Measurements from ENCODE around the gene ATP5PD. TPM values are rescaled to one million over a fixed set of nuclear protein-coding genes. Genes with fewer than 3 reads are reported as not detected.
A peak's percentile ranks its signal among the peaks of the same experiment; 100 is the strongest.

The ATP5PD gene
- total RNA-seq, 1 donor from 2014 or later, result 153 TPM

DNA sequence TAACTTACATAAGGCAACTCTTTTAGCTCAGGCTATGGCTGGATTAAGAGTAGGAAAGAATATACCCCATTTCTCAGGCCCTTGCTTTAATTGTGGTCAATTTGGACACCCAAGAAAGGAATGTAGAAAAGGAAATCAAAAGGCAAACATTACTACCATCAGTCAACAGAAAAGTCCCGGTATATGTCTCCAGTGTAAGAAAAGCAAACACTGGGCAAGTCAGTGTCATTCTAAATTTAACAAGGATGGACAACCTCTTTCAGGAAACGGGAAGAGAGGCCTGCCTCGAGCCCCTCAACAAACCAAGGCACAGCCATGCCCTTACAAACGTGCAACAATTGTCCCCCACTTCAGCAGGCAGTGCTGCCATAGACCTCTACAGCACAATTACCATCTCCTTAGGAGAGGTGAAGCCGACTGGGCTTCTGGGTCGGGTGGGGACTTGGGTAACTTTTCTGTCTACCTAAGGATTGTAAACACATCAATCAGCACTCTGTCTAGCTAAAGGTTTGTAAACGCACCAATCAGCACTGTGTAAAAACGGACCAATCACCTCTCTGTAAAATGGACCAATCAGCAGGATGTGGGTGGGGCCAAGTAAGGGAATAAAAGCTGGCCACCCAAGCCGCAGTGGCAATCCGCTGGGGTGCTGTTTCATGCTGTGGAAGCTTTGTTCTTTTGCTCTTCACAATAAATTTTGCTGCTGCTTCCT lies 21.9 kb downstream of the ATP5PD start:
- Mint-ChIP-seq H3K36me3 (peaks cover 30% of the 10 kb centered on the region), H3K4me1 (peaks cover 11% of the 10 kb centered on the region), H3K4me3 (no peak overlapping the region), H3K9me3 (peaks cover 18% of the 10 kb centered on the region), H3K27me3 (ENCODE audit: low read depth) (no peaks in the 10 kb centered on the region), H3K27ac (no peak overlapping the region)
- TF ChIP-seq CTCF (IDR thresholded peaks at IDR 0.05; ENCODE audit: unreplicated experiment), result no peak
- no peak for DNase-seq (ENCODE audit: low spot score in 2 of 2, unreplicated experiment in 2 of 2)

- H3K27me3 Mint-ChIP-seq (ENCODE audit: low read depth), result no peaks in the 10 kb centered on the region
- no peak for DNase-seq (ENCODE audit: low spot score in 2 of 2, unreplicated experiment in 2 of 2)
- TF ChIP-seq CTCF (IDR thresholded peaks at IDR 0.05; ENCODE audit: unreplicated experiment), result no peak
- peaks cover 15% of the 10 kb centered on the region for H3K4me1 Mint-ChIP-seq
- peaks cover 35% of the 10 kb centered on the region for H3K36me3 Mint-ChIP-seq
- H3K27ac Mint-ChIP-seq, result peak overlapping the region; percentile 85
- no peak overlapping the region for H3K4me3 Mint-ChIP-seq
- no peaks in the 10 kb centered on the region for H3K9me3 Mint-ChIP-seq
These were observed 26.2 kb downstream of the ATP5PD start for GRCh38 chr17:75020331-75021110.

DNA sequence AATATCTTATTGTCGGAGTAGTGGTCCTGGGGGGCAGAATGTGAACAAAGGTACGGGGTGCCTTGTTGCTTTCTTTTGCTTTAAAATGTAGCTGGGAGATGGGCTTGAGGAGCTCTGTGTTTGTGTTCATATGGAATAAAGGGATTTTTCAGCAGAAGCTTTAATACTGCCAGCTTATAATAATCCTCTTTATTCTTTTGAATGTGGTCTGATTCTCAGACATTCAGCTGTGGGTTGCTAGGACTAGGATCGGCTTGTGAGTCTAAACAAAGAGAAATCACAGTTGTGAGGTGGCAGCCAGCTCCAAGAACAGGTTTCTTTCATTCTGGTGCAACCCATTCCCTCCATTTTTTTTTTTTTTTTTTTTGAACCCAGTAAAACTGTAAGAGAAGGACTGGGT lies 27.1 kb downstream of the ATP5PD start:
- Mint-ChIP-seq H3K27me3 (ENCODE audit: low read depth) (no peaks in the 10 kb centered on the region), H3K27ac (peak overlapping the region; percentile 80), H3K4me3 (no peak overlapping the region), H3K36me3 (peaks cover 34% of the 10 kb centered on the region), H3K9me3 (no peaks in the 10 kb centered on the region), H3K4me1 (peaks cover 15% of the 10 kb centered on the region)
- no peak for DNase-seq (ENCODE audit: low spot score in 2 of 2, unreplicated experiment in 2 of 2)
- TF ChIP-seq CTCF (IDR thresholded peaks at IDR 0.05; ENCODE audit: unreplicated experiment), result no peak

- Mint-ChIP-seq H3K9me3 (no peaks in the 10 kb centered on the region), H3K4me1 (peaks cover 15% of the 10 kb centered on the region), H3K4me3 (no peak overlapping the region), H3K27ac (no peak overlapping the region), H3K36me3 (peaks cover 34% of the 10 kb centered on the region), H3K27me3 (ENCODE audit: low read depth) (no peaks in the 10 kb centered on the region)
- DNase-seq (ENCODE audit: low spot score in 2 of 2, unreplicated experiment in 2 of 2), result no peak
- TF ChIP-seq CTCF (IDR thresholded peaks at IDR 0.05; ENCODE audit: unreplicated experiment), result no peak
These were observed 27.6 kb downstream of the ATP5PD start for GRCh38 chr17:75019146-75019545.

DNA sequence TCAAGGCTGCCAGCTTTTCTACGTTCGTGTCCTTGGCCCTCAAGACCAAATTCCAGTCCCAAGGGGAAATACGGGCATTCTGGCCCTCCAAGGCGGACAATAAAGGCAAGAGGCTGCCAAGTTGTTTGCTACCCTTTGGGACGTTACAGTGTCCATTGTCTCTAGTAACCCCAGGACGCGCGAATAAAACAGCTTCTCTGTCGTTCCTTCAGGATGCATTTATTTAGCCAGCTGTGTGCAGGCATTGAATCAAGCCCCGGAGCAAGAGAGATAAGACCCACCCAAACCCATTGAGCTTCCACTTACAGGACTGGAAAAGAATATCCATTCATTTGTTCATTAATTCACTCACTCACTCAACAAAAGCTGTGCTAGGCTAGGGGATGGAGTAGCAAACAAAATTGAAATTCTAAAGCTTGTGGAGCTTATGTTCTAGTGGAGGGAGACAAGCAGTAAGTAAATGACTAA lies 33.6 kb downstream of the ATP5PD start:
- Mint-ChIP-seq H3K4me3 (peak overlapping the region; percentile 94), H3K36me3 (peaks cover 12% of the 10 kb centered on the region), H3K27ac (peak overlapping the region; percentile 98), H3K4me1 (peaks cover 32% of the 10 kb centered on the region), H3K27me3 (ENCODE audit: low read depth) (no peaks in the 10 kb centered on the region), H3K9me3 (no peaks in the 10 kb centered on the region)
- no peak for DNase-seq (ENCODE audit: low spot score in 2 of 2, unreplicated experiment in 2 of 2)
- no peak for TF ChIP-seq CTCF (IDR thresholded peaks at IDR 0.05; ENCODE audit: unreplicated experiment)
